Chondrocyte (in vitro differentiated cells): Measurements from ENCODE around the gene IFFO2. TPM values are rescaled to one million over a fixed set of nuclear protein-coding genes. Genes with fewer than 3 reads are reported as not detected.

Source experiments
- DNase-seq: peaks from one replicate; pipeline ENCODE4 v3.0.0; 2021; ENCODE audit warnings: mixed read lengths, low spot score
- H3K27ac Mint-ChIP-seq: one replicate; pipeline ENCODE4 v1.8.0; 2021; ENCODE audit warnings: mild to moderate bottlenecking, moderate library complexity, mixed read lengths; ENCODE audit not compliant: unreplicated experiment
- H3K27me3 Mint-ChIP-seq: 2 replicates; pipeline ENCODE4 v1.8.0; 2021; ENCODE audit warnings: low read depth, mixed read lengths
- H3K36me3 Mint-ChIP-seq: 2 replicates; pipeline ENCODE4 v1.8.0; 2021; ENCODE audit warnings: low read depth, mixed read lengths
- H3K4me1 Mint-ChIP-seq: 2 replicates; pipeline ENCODE4 v1.8.0; 2021; ENCODE audit warnings: low read depth, mild to moderate bottlenecking, mixed read lengths
- H3K4me3 Mint-ChIP-seq: one replicate; pipeline ENCODE4 v1.8.0; 2021; ENCODE audit warnings: mild to moderate bottlenecking, moderate library complexity, mixed read lengths; ENCODE audit not compliant: unreplicated experiment
- H3K9me3 Mint-ChIP-seq: 2 replicates; pipeline ENCODE4 v1.8.0; 2021; ENCODE audit warnings: low read depth, mixed read lengths
- total RNA-seq: library from RNA; stranded (reverse); gene quantifications from 3 replicates; pipeline ENCODE4 v1.2.1, GENCODE V29; 2021
- TF ChIP-seq, protein P1 (sequence below): fragments of 200-600 bp; sonication (generic); IDR thresholded peaks from 2 replicates; pipeline ENCODE4 v1.5.0; 2021; ENCODE audit warnings: antibody characterized with exemption, mild to moderate bottlenecking, moderate library complexity

Gene IFFO2
- total RNA-seq, 1 donor from 2014 or later: 18.9 TPM

DNA sequence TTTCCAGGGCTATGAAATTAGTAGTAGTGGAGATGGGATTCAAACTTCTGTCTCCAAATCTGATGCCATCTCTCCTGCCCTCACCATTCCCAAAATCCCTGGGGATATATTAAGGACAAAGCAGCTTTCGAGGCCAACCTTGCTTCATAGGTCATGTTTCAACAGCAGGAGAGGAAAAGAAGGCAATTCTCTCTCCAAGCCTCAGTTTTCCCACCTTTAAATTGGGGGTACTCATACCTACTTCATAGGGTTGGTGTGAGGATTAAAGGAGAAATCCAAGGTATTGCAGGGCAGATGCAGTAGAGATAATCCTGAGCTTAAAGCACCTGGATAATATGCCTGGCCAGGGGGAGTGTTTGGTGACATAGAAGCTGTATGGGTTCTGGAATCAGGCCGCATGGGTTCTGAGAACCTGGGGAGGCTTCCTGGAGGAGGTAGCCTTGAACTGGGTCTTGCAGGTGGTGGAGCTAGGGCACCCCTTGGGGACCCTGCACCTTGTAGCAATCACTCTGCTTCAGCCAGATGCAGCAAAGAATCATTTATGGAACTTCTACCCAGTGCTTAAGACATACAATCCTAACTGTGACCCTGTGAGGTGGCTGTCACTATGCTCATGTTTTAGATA lies 10.7 kb upstream of the IFFO2 start:
- H3K36me3 Mint-ChIP-seq: no peaks in the 10 kb centered on the region
- H3K27ac Mint-ChIP-seq: no peak overlapping the region
- H3K4me3 Mint-ChIP-seq: no peak overlapping the region
- peaks cover 17% of the 10 kb centered on the region for H3K4me1 Mint-ChIP-seq
- no peak for DNase-seq
- H3K9me3 Mint-ChIP-seq: no peaks in the 10 kb centered on the region
- H3K27me3 Mint-ChIP-seq: no peaks in the 10 kb centered on the region
- TF ChIP-seq, protein P1, sequence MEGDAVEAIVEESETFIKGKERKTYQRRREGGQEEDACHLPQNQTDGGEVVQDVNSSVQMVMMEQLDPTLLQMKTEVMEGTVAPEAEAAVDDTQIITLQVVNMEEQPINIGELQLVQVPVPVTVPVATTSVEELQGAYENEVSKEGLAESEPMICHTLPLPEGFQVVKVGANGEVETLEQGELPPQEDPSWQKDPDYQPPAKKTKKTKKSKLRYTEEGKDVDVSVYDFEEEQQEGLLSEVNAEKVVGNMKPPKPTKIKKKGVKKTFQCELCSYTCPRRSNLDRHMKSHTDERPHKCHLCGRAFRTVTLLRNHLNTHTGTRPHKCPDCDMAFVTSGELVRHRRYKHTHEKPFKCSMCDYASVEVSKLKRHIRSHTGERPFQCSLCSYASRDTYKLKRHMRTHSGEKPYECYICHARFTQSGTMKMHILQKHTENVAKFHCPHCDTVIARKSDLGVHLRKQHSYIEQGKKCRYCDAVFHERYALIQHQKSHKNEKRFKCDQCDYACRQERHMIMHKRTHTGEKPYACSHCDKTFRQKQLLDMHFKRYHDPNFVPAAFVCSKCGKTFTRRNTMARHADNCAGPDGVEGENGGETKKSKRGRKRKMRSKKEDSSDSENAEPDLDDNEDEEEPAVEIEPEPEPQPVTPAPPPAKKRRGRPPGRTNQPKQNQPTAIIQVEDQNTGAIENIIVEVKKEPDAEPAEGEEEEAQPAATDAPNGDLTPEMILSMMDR: no peak

DNA sequence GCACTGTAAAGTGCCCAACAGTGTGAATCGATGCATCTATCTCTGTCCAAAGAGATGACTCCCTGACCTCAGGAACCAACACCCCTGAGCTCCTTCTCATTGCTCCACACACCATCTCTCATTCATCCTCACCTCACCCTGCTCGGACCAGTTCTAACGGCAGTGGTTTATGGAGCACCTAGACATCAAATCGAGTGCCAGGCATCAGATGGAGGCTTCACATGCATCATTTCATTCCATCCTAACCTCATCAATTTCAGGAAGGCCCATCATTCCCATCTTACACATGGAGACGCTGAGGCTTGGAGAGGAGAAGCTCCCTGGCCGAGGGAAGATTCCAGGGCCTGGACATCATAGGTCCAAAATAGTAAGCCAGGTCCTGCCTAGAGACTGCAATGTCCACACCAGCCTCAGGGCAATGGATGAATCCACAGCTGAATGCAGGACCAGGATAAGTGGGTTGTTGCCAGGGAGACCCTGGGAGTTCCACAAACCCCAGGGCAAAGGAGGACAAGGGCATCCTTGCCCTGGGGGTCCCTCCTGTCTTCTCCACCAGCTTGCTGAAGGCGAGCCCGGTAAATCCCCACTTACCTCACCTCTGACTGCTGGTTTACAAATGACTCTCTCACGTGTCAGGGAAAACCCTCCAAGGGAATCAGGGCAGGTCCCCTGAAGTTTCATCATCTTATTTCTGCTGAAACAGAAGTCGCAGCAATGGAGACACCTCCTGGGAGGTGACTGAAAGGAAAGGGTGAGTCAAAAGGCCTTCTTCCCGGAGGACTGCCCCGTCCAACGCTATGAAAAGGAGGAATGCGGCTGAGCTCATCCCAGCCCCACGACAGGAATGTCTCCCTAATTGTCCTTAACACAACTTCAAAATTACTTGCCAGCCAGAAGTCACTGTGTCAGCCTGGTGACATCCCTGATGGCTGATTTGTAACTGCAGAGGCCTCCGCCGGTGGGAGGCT lies 9.0 kb upstream of the IFFO2 start:
- Mint-ChIP-seq H3K36me3 (no peaks in the 10 kb centered on the region), H3K4me3 (no peak overlapping the region), H3K9me3 (no peaks in the 10 kb centered on the region), H3K4me1 (peaks cover 21% of the 10 kb centered on the region), H3K27me3 (peaks cover 1% of the 10 kb centered on the region), H3K27ac (peak overlapping the region; percentile 78)
- no peak for DNase-seq
- TF ChIP-seq, protein P1: peak; percentile 36

DNA sequence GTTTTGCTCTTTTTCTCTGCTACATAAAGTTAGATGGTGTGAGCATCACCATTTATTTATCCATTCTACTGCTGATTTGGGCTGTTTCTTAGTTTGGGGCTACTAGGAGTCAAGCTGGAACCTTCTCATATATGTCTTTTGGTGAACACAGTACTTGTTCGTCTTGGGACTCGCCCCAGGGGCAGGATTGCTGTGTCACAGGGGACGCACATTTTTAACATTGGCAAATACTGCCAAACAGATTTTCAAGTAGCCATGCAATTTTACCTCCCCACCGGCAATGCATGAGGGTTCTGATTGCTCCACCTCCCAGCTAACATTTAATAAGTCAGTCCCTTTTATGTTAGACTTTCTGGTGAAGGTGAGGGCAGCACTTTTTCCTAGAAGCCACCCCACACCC lies 7.5 kb upstream of the IFFO2 start:
- H3K4me3 Mint-ChIP-seq: no peak overlapping the region
- H3K27me3 Mint-ChIP-seq: peaks cover 3% of the 10 kb centered on the region
- H3K9me3 Mint-ChIP-seq: no peaks in the 10 kb centered on the region
- no peak for DNase-seq
- peaks cover 21% of the 10 kb centered on the region for H3K4me1 Mint-ChIP-seq
- TF ChIP-seq, protein P1: no peak
- no peak overlapping the region for H3K27ac Mint-ChIP-seq
- no peaks in the 10 kb centered on the region for H3K36me3 Mint-ChIP-seq

DNA sequence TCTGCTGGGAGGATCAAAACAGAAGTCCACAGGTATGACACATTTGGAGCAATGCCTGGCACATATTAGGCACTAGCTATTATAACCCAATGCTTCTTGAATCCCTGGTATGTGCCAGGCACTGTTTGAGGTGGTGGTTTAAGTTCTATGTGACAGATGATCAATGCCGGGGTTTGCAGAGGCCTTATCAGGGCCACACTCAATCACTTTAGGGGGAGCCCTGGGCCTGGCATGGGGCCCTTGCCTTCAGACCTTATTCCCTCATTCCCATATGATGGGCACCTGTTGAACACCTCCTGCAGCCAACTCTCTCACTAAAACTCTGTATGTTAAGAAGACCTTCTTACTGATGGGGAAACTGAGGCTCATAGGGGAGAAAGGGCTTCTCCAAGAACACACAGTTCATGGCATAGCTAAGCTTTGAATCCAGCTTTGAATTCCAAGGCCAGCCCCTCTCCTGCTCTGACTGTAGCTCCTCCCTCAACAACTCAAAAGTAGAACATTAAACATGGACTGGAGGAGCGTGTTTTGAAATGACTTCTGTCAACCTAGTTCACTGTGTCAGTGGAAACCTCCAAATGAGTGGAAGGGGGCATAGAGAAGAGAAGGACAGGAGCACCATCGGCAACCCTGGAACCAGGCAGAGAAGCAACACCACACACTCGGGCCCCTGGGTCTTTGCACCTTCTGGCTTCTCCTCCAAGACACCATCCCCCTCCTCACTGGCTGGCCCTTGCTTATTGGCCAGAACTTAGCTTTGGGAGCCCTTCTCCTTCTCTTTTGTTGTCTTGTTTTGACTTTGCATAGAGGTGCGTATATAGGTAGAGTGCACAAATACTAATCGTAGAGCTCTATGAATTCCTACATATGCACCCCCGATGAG lies 6.6 kb upstream of the IFFO2 start:
- Mint-ChIP-seq H3K27me3 (peaks cover 3% of the 10 kb centered on the region), H3K4me3 (no peak overlapping the region)

More for the DNA sequence above, 6.6 kb upstream of the IFFO2 start:
- Mint-ChIP-seq H3K27ac (no peak overlapping the region), H3K9me3 (no peaks in the 10 kb centered on the region), H3K4me1 (peaks cover 21% of the 10 kb centered on the region), H3K36me3 (no peaks in the 10 kb centered on the region)
- no peak for DNase-seq
- TF ChIP-seq, protein P1: no peak
